ENCODE measurements around the gene SMIM8.

Gene SMIM8

DNA sequence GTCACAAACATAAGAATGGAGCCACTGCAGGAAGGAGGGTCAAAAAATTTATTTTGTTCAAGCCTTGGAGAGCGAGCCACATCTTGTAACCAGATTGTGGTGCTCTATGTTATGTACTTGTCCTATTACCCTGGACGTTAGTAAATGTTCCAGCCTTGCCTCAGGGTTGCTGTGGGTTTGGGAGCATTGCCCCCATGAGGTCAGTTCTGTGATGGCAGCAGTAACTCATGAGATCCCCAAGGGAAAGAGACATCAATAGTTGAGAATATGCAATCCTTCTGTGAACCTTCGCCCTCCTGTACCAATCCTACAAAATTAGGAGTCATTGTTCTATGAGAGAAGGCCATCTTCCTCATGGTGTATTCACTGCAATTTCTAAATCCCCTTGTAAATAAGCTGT lies 68.9 kb downstream of the SMIM8 start:
- no peak for DNase-seq (ENCODE audit: low read depth in 2 of 2)
